Forelimb muscle (tissue), 1 donor: ENCODE data around the gene PRR29. TPM values are rescaled to one million over a fixed set of nuclear protein-coding genes. Genes with fewer than 3 reads are reported as not detected.

Experiments
- DNase-seq: peaks from one replicate; pipeline ENCODE4 v3.0.0-alpha.2; 2013; ENCODE audit warnings: low read depth
- polyA plus RNA-seq: library from polyadenylated mRNA; unstranded; fragments of 120-200 nt; gene quantifications from one replicate; pipeline ENCODE4 v1.2.1, GENCODE V29; 2013; ENCODE audit not compliant: insufficient read length

The PRR29 gene
- 2.3 TPM for polyA plus RNA-seq

GRCh38 chr17:63998050-63998720 is at the start of gene PRR29:
TSS of gene PRR29 (plus strand) at chr17:63998351. CDS start at chr17:63998365, 14 bp downstream.
- no peak for DNase-seq

- DNase-seq = no peak
These were observed 49.6 kb upstream of the PRR29 start for GRCh38 chr17:63948521-63948920.

GRCh38 chr17:63949576-63950250 is 48.4 kb upstream of the PRR29 start:
- no peak for DNase-seq

GRCh38 chr17:63950940-63951907 is 46.9 kb upstream of the PRR29 start:
- DNase-seq = no peak

GRCh38 chr17:63954402-63955063 is 43.6 kb upstream of the PRR29 start:
- DNase-seq = no peak

GRCh38 chr17:63955232-63955631 is 42.9 kb upstream of the PRR29 start:
- no peak for DNase-seq

- DNase-seq = no peak
These were observed 42.4 kb upstream of the PRR29 start for GRCh38 chr17:63955791-63956190.

GRCh38 chr17:63956296-63956920 is 41.7 kb upstream of the PRR29 start:
- DNase-seq = no peak

- DNase-seq = no peak
These were observed 38.1 kb upstream of the PRR29 start for GRCh38 chr17:63960006-63960405.

- DNase-seq = no peak
These were observed 37.7 kb upstream of the PRR29 start for GRCh38 chr17:63960430-63960829.

GRCh38 chr17:63961355-63962212 is 36.6 kb upstream of the PRR29 start:
- DNase-seq = no peak

- no peak for DNase-seq
These were observed 35.8 kb upstream of the PRR29 start for GRCh38 chr17:63962298-63962744.

- no peak for DNase-seq
These were observed 35.0 kb upstream of the PRR29 start for GRCh38 chr17:63963123-63963522.

- DNase-seq = no peak
These were observed 31.4 kb upstream of the PRR29 start for GRCh38 chr17:63966646-63967264.

GRCh38 chr17:63967953-63968352 is 30.2 kb upstream of the PRR29 start:
- DNase-seq = no peak

- no peak for DNase-seq
These were observed 28.9 kb upstream of the PRR29 start for GRCh38 chr17:63969278-63969677.

GRCh38 chr17:63972796-63973195 is 25.4 kb upstream of the PRR29 start, which contains the start of gene SCN4A:
TSS of gene SCN4A (minus strand) at chr17:63972918. CDS start at chr17:63972841, 77 bp downstream.
- no peak for DNase-seq

- no peak for DNase-seq
These were observed 24.9 kb upstream of the PRR29 start for GRCh38 chr17:63973247-63973646.

- no peak for DNase-seq
These were observed 24.1 kb upstream of the PRR29 start for GRCh38 chr17:63973930-63974593.
